ENCODE data around the gene NFATC2IP. TPM values are rescaled to one million over a fixed set of nuclear protein-coding genes. Genes with fewer than 3 reads are reported as not detected.

Gene NFATC2IP
- total RNA-seq = 18.4 and 20.8 TPM in 2 replicates

- H3K27me3 ChIP-seq (ENCODE audit: control insufficient read depth, insufficient read depth, low read length) = no peaks in the 10 kb centered on the region
- TF ChIP-seq CTCF (IDR thresholded peaks at IDR 0.05; ENCODE audit: insufficient read depth, low read length, poor library complexity, severe bottlenecking) = no peak
- H3K4me3 ChIP-seq (ENCODE audit: low read depth, low read length) = peak within 1 kb of the TSS; percentile 73
- H3K36me3 ChIP-seq (ENCODE audit: control insufficient read depth, insufficient read depth, low read length) = no peaks in the 10 kb centered on the region
- DNase-seq (ENCODE audit: low read depth) = peak; percentile 99
These were observed at the start of gene NFATC2IP for GRCh38 chr16:28950648-28951409. Gene NFATC2IP, plus strand, starts transcription at chr16:28950937. Its CDS starts 75 bp downstream, at chr16:28951012.

- no peaks in the 10 kb centered on the region for H3K27me3 ChIP-seq (ENCODE audit: control insufficient read depth, insufficient read depth, low read length)
- no peak overlapping the region for H3K4me3 ChIP-seq (ENCODE audit: low read depth, low read length)
- no peak for DNase-seq (ENCODE audit: low read depth)
- no peak for TF ChIP-seq CTCF (IDR thresholded peaks at IDR 0.05; ENCODE audit: insufficient read depth, low read length, poor library complexity, severe bottlenecking)
- no peaks in the 10 kb centered on the region for H3K36me3 ChIP-seq (ENCODE audit: control insufficient read depth, insufficient read depth, low read length)
These were observed 48.9 kb upstream of the NFATC2IP start for GRCh38 chr16:28901862-28902261.

- Histone ChIP-seq H3K27me3 (ENCODE audit: control insufficient read depth, insufficient read depth, low read length) (no peaks in the 10 kb centered on the region), H3K36me3 (ENCODE audit: control insufficient read depth, insufficient read depth, low read length) (no peaks in the 10 kb centered on the region), H3K4me3 (ENCODE audit: low read depth, low read length) (no peak overlapping the region)
- no peak for DNase-seq (ENCODE audit: low read depth)
- TF ChIP-seq CTCF (IDR thresholded peaks at IDR 0.05; ENCODE audit: insufficient read depth, low read length, poor library complexity, severe bottlenecking) = no peak
These were observed 47.8 kb upstream of the NFATC2IP start for GRCh38 chr16:28902909-28903308.

GRCh38 chr16:28903344-28904042 is 47.2 kb upstream of the NFATC2IP start:
- no peak for TF ChIP-seq CTCF (IDR thresholded peaks at IDR 0.05; ENCODE audit: insufficient read depth, low read length, poor library complexity, severe bottlenecking)
- H3K36me3 ChIP-seq (ENCODE audit: control insufficient read depth, insufficient read depth, low read length) = no peaks in the 10 kb centered on the region
- no peak overlapping the region for H3K4me3 ChIP-seq (ENCODE audit: low read depth, low read length)
- DNase-seq (ENCODE audit: low read depth) = no peak
- H3K27me3 ChIP-seq (ENCODE audit: control insufficient read depth, insufficient read depth, low read length) = no peaks in the 10 kb centered on the region

- Histone ChIP-seq H3K4me3 (ENCODE audit: low read depth, low read length) (no peak overlapping the region), H3K27me3 (ENCODE audit: control insufficient read depth, insufficient read depth, low read length) (no peaks in the 10 kb centered on the region), H3K36me3 (ENCODE audit: control insufficient read depth, insufficient read depth, low read length) (no peaks in the 10 kb centered on the region)
- no peak for DNase-seq (ENCODE audit: low read depth)
- TF ChIP-seq CTCF (IDR thresholded peaks at IDR 0.05; ENCODE audit: insufficient read depth, low read length, poor library complexity, severe bottlenecking) = no peak
These were observed 46.4 kb upstream of the NFATC2IP start for GRCh38 chr16:28904363-28904762.
